SK-N-MC (cell line): ENCODE data around the gene PCBP3.

Experiments
- DNase-seq: peaks from one replicate; pipeline ENCODE4 v3.0.0-alpha.2; 2011; ENCODE audit warnings: low read depth, low spot score
- H3K27ac ChIP-seq: fragments of 200-600 bp; sonication (generic); 2 replicates; pipeline ENCODE4 v1.5.1; 2016; ENCODE audit warnings: mixed run types
- H3K36me3 ChIP-seq: fragments of 200-600 bp; sonication (generic); 2 replicates; pipeline ENCODE4 v1.6.1; 2017; ENCODE audit warnings: antibody characterized with exemption, low read length, mixed read lengths; ENCODE audit not compliant: insufficient read depth
- H3K4me3 ChIP-seq: fragments of 200-600 bp; sonication (generic); 2 replicates; pipeline ENCODE4 v1.5.1; 2016
- H3K9ac ChIP-seq: fragments of 200-600 bp; sonication (generic); 2 replicates; pipeline ENCODE4 v1.8.0; 2017; ENCODE audit warnings: mixed run types, mixed read lengths; ENCODE audit not compliant: insufficient read length
- H3K9me3 ChIP-seq: fragments of 200-600 bp; sonication (generic); 2 replicates; pipeline ENCODE4 v1.6.1; 2017; ENCODE audit warnings: low read depth, mild to moderate bottlenecking, antibody characterized with exemption, low read length, moderate library complexity, mixed read lengths
- EZH2 ChIP-seq: fragments of 200-600 bp; sonication (generic); IDR thresholded peaks from one replicate; pipeline ENCODE4 v1.6.1; 2017; ENCODE audit warnings: antibody characterized with exemption
- FOXP2 ChIP-seq: optimal IDR thresholded peaks from 2 replicates; pipeline ENCODE3; 2011; ENCODE audit warnings: mild to moderate bottlenecking, moderate library complexity; ENCODE audit not compliant: insufficient read depth; ENCODE audit errors: extremely low read length, control extremely low read depth
- POLR2AphosphoS5 ChIP-seq: IDR thresholded peaks from 2 replicates; pipeline ENCODE4 v1.6.1; 2012; ENCODE audit warnings: mild to moderate bottlenecking, low read depth, low read length, borderline replicate concordance

Gene PCBP3

GRCh38 chr21:45788198-45788597 lies 144.7 kb downstream of the PCBP3 start:
- Histone ChIP-seq H3K36me3 (no peaks in the 10 kb centered on the region), H3K27ac (no peak overlapping the region), H3K9me3 (no peaks in the 10 kb centered on the region), H3K4me3 (no peak overlapping the region), H3K9ac (no peak overlapping the region)
- TF ChIP-seq POLR2AphosphoS5 (no peak), FOXP2 (no peak), EZH2 (no peak)
- DNase-seq, result no peak

- Histone ChIP-seq H3K9me3 (no peaks in the 10 kb centered on the region), H3K4me3 (no peak overlapping the region), H3K36me3 (no peaks in the 10 kb centered on the region), H3K27ac (no peak overlapping the region), H3K9ac (no peak overlapping the region)
- DNase-seq, result no peak
- TF ChIP-seq EZH2 (no peak), POLR2AphosphoS5 (no peak), FOXP2 (no peak)
Observed at GRCh38 chr21:45788637-45789506, 145.3 kb downstream of the PCBP3 start.

GRCh38 chr21:45790427-45790826 lies 146.9 kb downstream of the PCBP3 start:
- no peak for DNase-seq
- H3K9ac ChIP-seq, result no peak overlapping the region
- TF ChIP-seq POLR2AphosphoS5 (no peak), FOXP2 (no peak), EZH2 (no peak)

GRCh38 chr21:45791562-45792418 lies 148.3 kb downstream of the PCBP3 start:
- no peaks in the 10 kb centered on the region for H3K9me3 ChIP-seq
- no peak overlapping the region for H3K27ac ChIP-seq
- no peak overlapping the region for H3K9ac ChIP-seq
- H3K36me3 ChIP-seq, result no peaks in the 10 kb centered on the region
- DNase-seq, result no peak
- H3K4me3 ChIP-seq, result no peak overlapping the region
- TF ChIP-seq FOXP2 (no peak), POLR2AphosphoS5 (no peak), EZH2 (no peak)

More at GRCh38 chr21:45790427-45790826, 146.9 kb downstream of the PCBP3 start:
- H3K36me3 ChIP-seq, result no peaks in the 10 kb centered on the region
- no peak overlapping the region for H3K27ac ChIP-seq
- no peak overlapping the region for H3K4me3 ChIP-seq
- no peaks in the 10 kb centered on the region for H3K9me3 ChIP-seq

DNA sequence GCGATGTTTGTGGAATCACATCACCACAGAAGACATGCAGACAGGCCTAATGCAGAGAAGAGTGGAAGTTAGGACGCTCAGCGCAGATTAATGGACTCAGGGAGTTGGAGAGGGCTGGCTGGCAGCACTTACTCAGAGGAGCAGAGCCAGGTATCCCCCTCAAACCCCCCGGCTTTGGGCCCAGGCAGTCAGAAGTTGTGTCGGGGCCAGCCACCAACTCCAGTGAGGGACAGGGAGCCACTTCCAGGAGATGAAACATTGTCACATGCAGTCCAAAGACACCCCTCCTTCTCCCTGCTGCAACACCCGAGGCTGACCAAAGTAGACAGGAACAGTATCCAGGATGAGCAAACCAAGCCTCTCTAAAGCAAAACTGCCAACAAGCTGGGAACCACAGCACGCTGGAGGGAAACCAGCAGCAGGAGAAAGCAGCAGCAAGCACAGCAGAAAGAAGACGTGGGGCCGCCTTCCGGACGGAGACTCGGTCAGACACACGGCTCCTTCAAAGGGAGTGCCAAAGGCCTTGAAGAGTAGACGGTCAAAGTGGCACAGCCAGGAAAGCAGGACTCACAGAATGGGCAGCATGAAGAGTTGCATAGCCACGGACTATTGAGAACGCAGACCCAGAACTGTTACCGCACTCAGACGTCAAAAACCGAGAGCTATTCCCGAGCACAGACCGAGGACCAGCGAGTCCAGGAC lies 149.3 kb downstream of the PCBP3 start:
- Histone ChIP-seq H3K36me3 (no peaks in the 10 kb centered on the region), H3K9me3 (no peaks in the 10 kb centered on the region)
- no peak for TF ChIP-seq EZH2
- no peak for TF ChIP-seq POLR2AphosphoS5
- TF ChIP-seq FOXP2, result no peak

DNA sequence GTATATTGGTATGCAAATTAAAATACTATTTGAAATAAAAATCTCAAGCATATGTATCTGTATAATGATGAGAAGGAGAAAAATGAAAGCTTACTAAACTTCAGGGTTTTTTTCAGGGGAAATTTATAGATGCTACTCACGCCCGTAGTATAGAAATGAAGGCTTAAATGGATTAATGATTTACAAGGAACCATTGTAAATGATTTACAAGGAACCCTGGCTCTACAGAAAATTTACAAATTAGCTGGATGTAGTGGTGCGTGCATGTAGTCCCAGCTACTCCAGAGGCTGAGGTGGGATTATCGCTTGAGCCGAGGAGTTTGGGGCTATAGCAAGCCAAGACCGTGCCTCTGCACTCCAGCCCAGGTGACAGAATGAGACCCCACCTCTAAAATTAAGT lies 150.5 kb downstream of the PCBP3 start:
- H3K4me3 ChIP-seq, result no peak overlapping the region
- no peak overlapping the region for H3K9ac ChIP-seq
- no peaks in the 10 kb centered on the region for H3K36me3 ChIP-seq
- DNase-seq, result no peak
- no peak overlapping the region for H3K27ac ChIP-seq
- no peaks in the 10 kb centered on the region for H3K9me3 ChIP-seq
- TF ChIP-seq FOXP2 (no peak), POLR2AphosphoS5 (no peak), EZH2 (no peak)

More for the DNA sequence above, 149.3 kb downstream of the PCBP3 start:
- no peak overlapping the region for H3K9ac ChIP-seq
- no peak for DNase-seq
- H3K4me3 ChIP-seq, result no peak overlapping the region
- no peak overlapping the region for H3K27ac ChIP-seq

DNA sequence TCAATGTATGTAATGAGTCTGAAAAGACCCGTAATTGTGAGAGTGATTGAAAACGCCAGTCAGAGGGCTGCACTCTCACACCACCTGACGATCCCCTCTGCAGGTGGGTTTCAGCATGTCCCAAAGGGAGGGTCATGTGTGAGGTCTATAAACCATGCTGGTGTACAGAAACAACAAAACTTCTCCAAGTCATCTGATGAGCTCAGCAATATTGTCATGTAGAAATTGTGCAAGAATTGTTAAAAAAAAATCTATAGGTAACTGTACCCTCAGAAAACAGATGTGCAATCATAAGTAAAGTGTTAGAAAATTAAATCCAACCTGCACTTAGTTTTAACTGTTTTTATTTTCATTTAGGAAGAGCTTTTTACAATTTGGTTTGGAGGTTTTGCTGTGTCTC lies 152.5 kb downstream of the PCBP3 start:
- no peak for DNase-seq
- Histone ChIP-seq H3K9me3 (no peaks in the 10 kb centered on the region), H3K4me3 (no peak overlapping the region), H3K27ac (no peak overlapping the region), H3K36me3 (no peaks in the 10 kb centered on the region), H3K9ac (no peak overlapping the region)
- TF ChIP-seq POLR2AphosphoS5 (no peak), FOXP2 (no peak), EZH2 (no peak)

DNA sequence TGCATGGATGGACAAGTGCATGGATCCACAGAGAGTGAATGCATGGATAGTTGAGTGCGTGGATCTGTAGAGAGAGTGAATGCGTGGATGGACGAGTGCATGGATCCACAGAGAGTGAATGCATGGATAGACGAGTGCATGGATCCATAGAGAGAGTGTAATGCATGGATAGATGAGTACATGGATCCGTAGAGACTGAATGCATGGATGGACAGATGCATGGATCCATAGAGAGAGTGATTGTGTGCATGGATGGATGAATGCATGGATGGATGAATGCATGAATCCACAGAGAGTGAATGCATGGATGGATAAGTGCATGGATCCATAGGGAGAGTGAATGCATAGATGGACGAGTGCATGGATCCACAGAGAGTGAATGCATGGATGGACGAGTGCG lies 153.8 kb downstream of the PCBP3 start:
- TF ChIP-seq POLR2AphosphoS5, result no peak
- Histone ChIP-seq H3K9me3 (no peaks in the 10 kb centered on the region), H3K4me3 (no peak overlapping the region), H3K27ac (no peak overlapping the region), H3K36me3 (no peaks in the 10 kb centered on the region), H3K9ac (no peak overlapping the region)
- no peak for DNase-seq
